ENCODE results near the gene PRKCE.
"Not testable (repeated sequence)": the region's sequence is repeated elsewhere in the genome, so short reads cannot be mapped to it uniquely, and the experiment has no call there.

Gene PRKCE

DNA sequence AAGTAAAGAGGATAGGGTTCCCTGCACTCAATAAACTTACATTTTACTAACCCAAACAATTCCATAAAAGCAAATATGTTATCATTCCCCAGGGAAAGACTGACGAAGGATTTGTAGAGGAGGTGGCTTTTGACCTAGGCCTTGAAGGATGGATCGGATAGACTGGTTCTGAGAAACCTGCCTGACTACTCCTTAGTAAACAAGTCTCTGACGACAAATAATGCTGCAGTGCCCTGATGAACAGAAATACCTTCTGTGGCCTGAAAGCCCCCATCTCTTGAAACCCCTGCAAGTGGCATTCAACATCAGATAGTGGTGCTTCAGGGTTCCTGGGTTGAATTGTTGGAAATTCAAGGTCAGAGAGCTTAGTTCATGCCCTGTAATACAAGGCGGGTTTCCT, 19.2 kb downstream of the PRKCE start:
- no peak for DNase-seq

DNA sequence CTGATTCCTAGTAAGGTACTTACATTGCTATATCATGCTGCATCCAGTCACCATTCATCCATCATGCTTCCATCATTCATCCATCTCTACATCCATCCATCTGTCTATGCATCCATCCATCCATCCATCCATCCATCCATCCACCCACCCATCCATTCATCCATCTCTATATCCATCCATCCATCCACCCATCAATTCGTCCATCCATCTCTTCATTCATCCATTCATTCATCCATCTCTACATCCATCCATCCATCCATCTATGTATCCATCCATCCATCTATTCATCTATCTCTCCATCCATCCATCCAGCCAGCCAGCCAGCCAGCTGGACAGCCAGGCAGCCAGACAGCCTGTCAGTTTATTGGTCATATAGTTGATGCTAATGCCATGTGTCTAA, 20.7 kb downstream of the PRKCE start:
- DNase-seq: no peak

DNA sequence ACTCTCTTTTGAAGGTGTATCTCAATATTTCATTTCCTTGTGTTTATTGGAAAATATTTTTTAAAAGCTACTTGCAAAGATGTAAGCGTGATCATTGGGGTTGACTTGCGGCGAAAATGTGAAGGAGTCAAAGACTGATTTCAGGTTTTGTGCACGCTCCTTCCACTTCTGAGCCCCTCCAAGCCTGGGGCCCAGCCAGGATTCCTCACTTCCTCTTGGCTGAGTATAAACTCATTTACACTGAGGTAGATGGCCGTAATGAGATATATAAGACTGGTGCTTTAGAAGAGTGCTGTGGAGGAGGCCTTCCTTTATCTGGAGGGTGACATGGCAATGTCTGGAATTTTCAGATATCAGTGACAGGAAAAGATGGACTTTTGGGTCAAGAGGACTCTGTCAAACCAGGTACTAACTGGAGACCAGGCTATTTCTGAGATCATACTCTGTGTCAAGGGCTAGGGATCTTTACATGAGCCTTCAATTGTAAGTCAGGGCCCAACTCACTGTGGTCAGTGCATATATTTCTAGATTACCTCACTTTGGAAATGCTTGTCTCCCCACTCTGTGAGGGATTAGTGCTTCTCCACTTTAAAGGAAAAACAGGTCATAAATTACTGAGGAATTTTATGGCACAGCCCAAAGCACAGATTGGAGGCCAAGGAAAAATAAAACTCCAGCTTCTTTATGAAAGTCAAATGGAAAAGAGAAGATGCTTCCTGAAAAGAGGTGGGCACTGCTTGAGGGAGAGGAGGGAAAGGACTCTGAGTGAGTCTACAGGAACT, 22.8 kb downstream of the PRKCE start:
- no peak for DNase-seq

- DNase-seq: peak; percentile 42
These were observed 23.9 kb downstream of the PRKCE start for GRCh38 chr2:45675263-45675812.

DNA sequence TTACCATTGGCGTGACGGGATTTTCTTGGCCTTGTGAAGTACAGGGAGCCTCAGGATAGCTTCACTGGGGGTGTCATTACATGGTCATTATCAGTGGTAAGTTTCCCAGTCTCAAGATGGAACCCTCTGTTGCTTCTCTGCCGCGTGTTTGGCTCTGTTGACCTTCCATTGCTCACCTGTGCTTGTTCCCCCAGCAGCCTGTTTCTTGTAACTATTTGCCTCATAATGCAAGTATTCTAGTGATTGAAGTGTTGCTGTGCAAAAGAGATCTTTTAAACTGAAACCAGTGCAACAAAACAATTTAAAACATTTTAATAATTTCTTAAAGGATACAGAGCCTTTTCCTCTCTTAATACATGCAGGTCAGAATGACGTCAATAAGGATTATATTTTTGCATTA, 24.6 kb downstream of the PRKCE start:
- DNase-seq: no peak

GRCh38 chr2:45678791-45679348, 27.4 kb downstream of the PRKCE start:
- DNase-seq: no peak

GRCh38 chr2:45680351-45680967, 29.0 kb downstream of the PRKCE start:
- no peak for DNase-seq

- DNase-seq: peak; percentile 28
These were observed 30.2 kb downstream of the PRKCE start for GRCh38 chr2:45681675-45682074.

GRCh38 chr2:45683292-45683691, 31.8 kb downstream of the PRKCE start:
- DNase-seq: no peak

DNA sequence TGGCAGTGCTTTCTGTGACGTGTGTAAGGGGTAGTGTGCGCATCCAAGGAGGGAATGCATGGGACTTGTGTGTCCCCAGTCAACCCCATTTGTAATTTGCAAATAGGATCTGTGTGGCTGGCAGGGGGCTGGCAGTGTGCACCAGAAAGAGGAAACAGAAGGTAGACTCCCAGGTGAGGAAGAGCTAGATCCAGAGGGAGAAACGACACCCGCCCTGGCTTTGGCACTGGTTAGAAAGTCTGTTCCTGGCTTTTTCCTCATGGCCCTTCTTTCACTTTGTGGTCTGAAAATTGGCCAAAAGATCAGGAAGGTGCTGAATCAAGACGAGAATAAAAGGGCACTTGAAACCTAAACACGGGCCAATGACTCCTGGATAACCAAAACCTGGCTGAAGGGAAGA, 33.3 kb downstream of the PRKCE start:
- no peak for DNase-seq

DNA sequence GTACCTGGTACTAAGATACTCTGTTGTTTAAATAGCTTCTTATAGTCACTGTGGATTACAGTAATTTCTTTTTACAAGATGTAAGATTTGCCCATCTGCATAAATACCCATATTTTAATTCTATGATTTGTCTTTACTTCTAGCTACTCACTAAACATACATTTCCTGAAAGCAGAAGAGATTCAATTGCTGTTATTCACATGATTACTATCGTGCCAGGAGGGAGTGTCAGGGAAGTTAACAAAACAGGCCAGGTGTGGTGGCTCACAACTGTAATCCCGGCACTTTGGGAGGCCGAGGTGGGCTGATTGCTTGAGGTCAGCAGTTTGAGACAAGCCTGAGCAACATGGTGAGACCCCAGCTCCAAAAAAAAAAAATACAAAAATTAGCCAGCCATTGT, 33.8 kb downstream of the PRKCE start:
- no peak for DNase-seq

DNA sequence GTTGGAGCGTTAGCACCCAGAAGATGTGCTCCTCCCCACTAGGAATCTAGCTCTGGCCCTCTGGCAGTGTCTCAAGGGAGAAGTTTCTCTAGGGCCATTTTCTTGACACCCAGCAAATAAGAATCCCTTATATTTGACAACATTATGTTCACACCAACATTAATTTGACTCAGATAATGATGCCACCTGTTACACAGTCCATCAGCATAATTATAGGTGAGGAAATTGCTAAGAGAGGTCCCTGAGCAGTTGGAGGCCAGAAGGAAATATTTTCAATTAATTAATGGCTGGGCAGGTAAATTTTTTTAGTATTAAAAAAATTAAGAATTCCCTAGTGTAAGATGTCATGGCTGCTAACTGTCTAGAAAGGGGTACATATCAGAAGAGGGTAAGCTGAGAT, 36.5 kb downstream of the PRKCE start:
- no peak for DNase-seq

DNA sequence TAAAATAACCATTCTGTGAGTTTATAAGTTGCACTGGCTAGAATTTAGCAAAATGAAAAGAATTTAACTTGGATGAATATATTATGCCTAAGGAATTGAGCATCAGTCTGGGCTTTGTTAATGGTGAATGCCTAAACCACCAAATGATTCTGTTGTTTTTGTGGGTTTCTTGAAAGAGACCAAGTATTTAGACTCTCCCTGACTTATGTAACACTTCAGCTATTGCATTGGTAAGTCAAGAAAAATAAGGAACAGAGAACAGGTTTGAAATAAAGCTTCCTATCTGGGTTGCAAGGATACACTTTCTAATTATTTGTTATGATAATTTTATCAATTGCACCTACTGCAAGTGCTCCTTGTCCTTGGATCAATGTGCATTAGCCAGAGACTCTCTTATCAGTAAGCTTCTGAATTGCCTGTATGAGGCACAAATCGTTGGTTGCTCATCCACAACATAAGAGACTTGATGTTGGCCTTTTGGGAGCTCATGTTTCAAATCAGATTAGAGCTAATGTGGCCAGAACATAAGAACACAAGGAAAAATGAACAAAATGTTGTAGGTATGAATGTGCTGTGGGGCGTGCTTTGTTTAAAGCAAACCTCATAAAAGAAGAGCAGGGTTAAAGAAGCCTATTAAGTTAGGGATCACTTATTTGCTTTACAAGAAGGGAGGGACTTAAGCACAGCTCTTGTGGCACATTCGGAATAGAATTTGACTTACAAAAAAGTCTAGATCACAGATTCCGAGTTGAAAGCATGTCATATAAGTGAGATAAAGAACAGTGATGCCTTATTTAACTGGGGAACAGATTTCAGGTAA, 37.2 kb downstream of the PRKCE start:
- peak; percentile 21 for DNase-seq

GRCh38 chr2:45690231-45690630, 38.8 kb downstream of the PRKCE start:
- peak; percentile 31 for DNase-seq

DNA sequence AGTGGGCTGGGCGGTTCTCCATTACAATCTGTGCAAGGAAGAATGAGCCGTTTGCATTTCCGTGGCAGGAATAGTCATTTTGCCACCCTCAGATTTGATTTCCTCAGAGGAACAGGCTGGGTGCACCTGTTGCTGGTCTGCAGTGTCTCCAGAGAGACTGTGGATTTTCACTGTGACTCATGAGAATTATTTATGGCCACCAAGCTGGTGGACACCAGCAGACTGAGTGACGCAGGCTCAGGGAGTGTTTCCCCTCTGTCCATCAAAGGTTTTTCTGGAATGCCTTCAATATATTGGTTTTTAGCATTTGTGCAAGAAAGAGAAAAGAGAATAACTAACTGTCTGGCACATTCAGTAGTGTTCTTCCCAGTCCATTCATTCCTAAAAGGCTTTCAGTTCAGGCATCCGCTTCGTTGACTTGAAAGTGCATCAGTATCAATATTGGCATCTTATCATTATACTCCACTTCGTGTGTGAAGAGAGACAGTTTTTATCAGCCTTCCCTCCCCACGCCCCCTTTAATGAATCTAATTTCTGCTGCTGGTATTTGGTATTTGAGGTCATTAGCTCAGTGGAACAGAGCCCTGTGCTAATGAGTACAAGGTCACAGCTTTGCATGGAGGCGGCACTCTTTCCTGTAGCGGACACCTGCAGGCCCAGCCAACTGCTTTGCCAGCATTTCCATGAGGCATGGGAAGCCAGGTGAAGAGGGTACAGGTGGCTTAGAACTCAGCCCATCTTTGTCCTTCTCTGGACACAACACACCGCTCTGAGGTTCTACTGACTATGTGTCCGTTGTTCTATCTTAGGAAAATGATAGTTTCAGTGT, 39.9 kb downstream of the PRKCE start:
- peak; percentile 60 for DNase-seq

DNA sequence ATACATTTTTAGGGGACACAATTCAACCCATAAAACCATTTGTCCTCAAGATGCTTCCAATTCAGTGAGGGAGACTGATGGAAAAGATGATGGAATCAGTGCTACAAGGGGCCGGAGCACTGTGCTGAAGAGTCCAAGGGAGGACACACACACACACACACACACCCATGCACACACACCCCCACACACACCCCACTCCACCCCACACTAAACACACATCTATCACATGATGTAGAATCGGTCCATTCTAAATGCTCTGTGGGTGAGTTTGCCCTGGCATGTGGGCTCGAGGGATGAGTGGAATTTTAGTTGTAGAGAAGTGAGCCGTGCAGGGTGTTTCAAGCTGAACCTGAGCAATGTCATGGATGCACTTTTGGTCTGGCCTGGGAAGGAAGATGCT, 41.1 kb downstream of the PRKCE start:
- no peak for DNase-seq

GRCh38 chr2:45695480-45696007, 44.1 kb downstream of the PRKCE start:
- not testable (repeated sequence) for DNase-seq

GRCh38 chr2:45696708-45697107, 45.2 kb downstream of the PRKCE start:
- DNase-seq: no peak

GRCh38 chr2:45697190-45697589, 45.7 kb downstream of the PRKCE start:
- no peak for DNase-seq

GRCh38 chr2:45698554-45698953, 47.1 kb downstream of the PRKCE start:
- DNase-seq: peak; percentile 30

GRCh38 chr2:45699032-45699658, 47.7 kb downstream of the PRKCE start:
- DNase-seq: no peak
